SK-N-SH (cell line): Measurements from ENCODE around the gene BMI1. TPM values are rescaled to one million over a fixed set of nuclear protein-coding genes. Genes with fewer than 3 reads are reported as not detected.

Experiments used
- CTCF ChIA-PET: fragments of 300-600, 350-600 bp; formaldehyde crosslinking; extraction: SDS; loops from one replicate; lab custom pipeline; 2021; lab: Yijun Ruan, JAX
- POLR2A ChIA-PET: fragments of 350-600 bp; sonication (Branson Sonifier 250); formaldehyde crosslinking; extraction: SDS; loops from one replicate; lab custom pipeline; 2020; ENCODE audit warnings: antibody characterized with exemption, inconsistent platforms; lab: Yijun Ruan, JAX
- DNase-seq: peaks from one replicate; pipeline ENCODE4 v3.0.0; 2012
- H2AFZ ChIP-seq: fragments of 200-600 bp; sonication (generic); 2 replicates; pipeline ENCODE4 v1.8.1; 2016; ENCODE audit warnings: antibody characterized with exemption, mild to moderate bottlenecking, low read depth
- H3F3A ChIP-seq: fragments of 200-600 bp; sonication (generic); replicated peaks from 2 replicates; pipeline ENCODE3; 2016; ENCODE audit warnings: antibody characterized with exemption, mild to moderate bottlenecking; ENCODE audit not compliant: insufficient read depth
- H3K27ac ChIP-seq, 2 experiments: fragments of 200-500 bp in 1 of 2; fragments of 200-600 bp in 1 of 2; sonication (Bioruptor generic) in 1 of 2; sonication (generic), shearing (Covaris generic) in 1 of 2; 2 replicates each; pipeline versions ENCODE4 v1.5.1 to v1.6.1; 2014 to 2016; ENCODE audit warnings: low read depth in 2 of 2, inconsistent platforms in 1 of 2, low read length in 1 of 2, mild to moderate bottlenecking in 1 of 2, mixed read lengths in 1 of 2
- H3K27me3 ChIP-seq: fragments of 200-600 bp; sonication (generic), shearing (Covaris generic); 2 replicates; pipeline ENCODE4 v1.6.1; 2016; ENCODE audit warnings: mixed run types; ENCODE audit not compliant: insufficient read depth
- H3K36me3 ChIP-seq, 2 experiments: fragments of 200-500 bp in 1 of 2; fragments of 200-600 bp in 1 of 2; sonication (Bioruptor generic) in 1 of 2; sonication (generic) in 1 of 2; replicated peaks in 1 of 2; 2 replicates each; pipeline versions ENCODE3 to v1.5.1; 2014 to 2016; ENCODE audit warnings: low read length in 1 of 2, mild to moderate bottlenecking in 1 of 2; ENCODE audit not compliant: insufficient read depth in 2 of 2, control insufficient read depth in 1 of 2
- H3K4me1 ChIP-seq, 2 experiments: fragments of 200-500 bp in 1 of 2; fragments of 200-600 bp in 1 of 2; sonication (Bioruptor generic) in 1 of 2; sonication (generic), shearing (Covaris generic) in 1 of 2; 2 replicates each; pipeline versions ENCODE4 v1.5.1 to v1.6.1; 2014 to 2016; ENCODE audit warnings: low read depth in 1 of 2, low read length in 1 of 2, mixed run types in 1 of 2; ENCODE audit not compliant: insufficient read depth in 2 of 2, control insufficient read depth in 1 of 2
- H3K4me2 ChIP-seq: fragments of 200-600 bp; sonication (generic), shearing (Covaris generic); 2 replicates; pipeline ENCODE4 v1.6.1; 2017; ENCODE audit warnings: mixed run types
- H3K4me3 ChIP-seq, 2 experiments: fragments of 200-500 bp in 1 of 2; fragments of 200-600 bp in 1 of 2; sonication (Bioruptor generic) in 1 of 2; sonication (generic), shearing (Covaris generic) in 1 of 2; 2 replicates each; pipeline versions ENCODE4 v1.5.1 to v1.8.1; 2014 to 2016; ENCODE audit warnings: low read depth in 2 of 2, inconsistent platforms in 1 of 2, low read length in 1 of 2, mild to moderate bottlenecking in 1 of 2, mixed read lengths in 1 of 2, moderate library complexity in 1 of 2
- H3K79me2 ChIP-seq: fragments of 200-600 bp; sonication (generic); 2 replicates; pipeline ENCODE4 v1.8.1; 2017; ENCODE audit warnings: mild to moderate bottlenecking; ENCODE audit not compliant: insufficient read depth
- H3K9ac ChIP-seq: fragments of 200-600 bp; sonication (generic); 2 replicates; pipeline ENCODE4 v1.6.1; 2017; ENCODE audit warnings: mixed run types
- H3K9me2 ChIP-seq: fragments of 200-600 bp; sonication (generic); 2 replicates; pipeline ENCODE4 v1.6.1; 2017; ENCODE audit warnings: mixed run types
- H3K9me3 ChIP-seq: fragments of 200-600 bp; sonication (generic); 2 replicates; pipeline ENCODE4 v1.6.1; 2017; ENCODE audit warnings: mixed run types, mild to moderate bottlenecking, moderate library complexity
- H4K20me1 ChIP-seq: fragments of 200-600 bp; sonication (generic); 2 replicates; pipeline ENCODE4 v1.6.1; 2017; ENCODE audit warnings: mild to moderate bottlenecking, mixed run types; ENCODE audit not compliant: insufficient read depth
- CHD2 ChIP-seq: fragments of 150-350 bp; IDR thresholded peaks from 2 replicates; pipeline ENCODE4 v1.6.1; 2018; ENCODE audit warnings: low read length; ENCODE audit not compliant: partially characterized antibody
- ELF1 ChIP-seq: IDR thresholded peaks from 2 replicates; pipeline ENCODE4 v1.4.0; 2012
- FOXJ3 ChIP-seq: sonication (generic); formaldehyde crosslinking; IDR thresholded peaks from 2 replicates; pipeline ENCODE4 v1.5.1; 2020; ENCODE audit warnings: mild to moderate bottlenecking, missing genetic modification reagents
- GABPA ChIP-seq: IDR thresholded peaks from 2 replicates; pipeline ENCODE4 v1.4.0; 2012; ENCODE audit warnings: low read depth, mild to moderate bottlenecking
- GATA2 ChIP-seq: sonication (generic); formaldehyde crosslinking; IDR thresholded peaks from 2 replicates; pipeline ENCODE4 v1.5.0; 2020; ENCODE audit warnings: mild to moderate bottlenecking, missing genetic modification reagents
- JUND ChIP-seq: IDR thresholded peaks from 2 replicates; pipeline ENCODE4 v1.4.0; 2012
- MAX ChIP-seq: IDR thresholded peaks from 2 replicates; pipeline ENCODE4 v1.4.0; 2012; ENCODE audit warnings: low read depth
- MEF2A ChIP-seq: IDR thresholded peaks from 2 replicates; pipeline ENCODE4 v1.4.0; 2012; ENCODE audit warnings: low read depth, borderline replicate concordance
- MXI1 ChIP-seq: IDR thresholded peaks from 2 replicates; pipeline ENCODE4 v1.6.1; 2012; ENCODE audit warnings: mild to moderate bottlenecking, low read depth, low read length, improper control_type of control experiment
- NFIC ChIP-seq: IDR thresholded peaks from 2 replicates; pipeline ENCODE4 v1.4.0; 2012; ENCODE audit warnings: borderline replicate concordance
- NRF1 ChIP-seq: IDR thresholded peaks from 2 replicates; pipeline ENCODE4 v1.6.1; 2012; ENCODE audit warnings: low read depth, mild to moderate bottlenecking, low read length
- PBX3 ChIP-seq: IDR thresholded peaks from 2 replicates; pipeline ENCODE4; 2012
- POLR2AphosphoS5 ChIP-seq: IDR thresholded peaks from 2 replicates; pipeline ENCODE4 v1.6.1; 2012; ENCODE audit warnings: low read depth, low read length
- RAD21 ChIP-seq: IDR thresholded peaks from 2 replicates; pipeline ENCODE4 v1.6.1; 2012; ENCODE audit warnings: mild to moderate bottlenecking, low read length
- RCOR1 ChIP-seq: fragments of 150-350 bp; IDR thresholded peaks from 2 replicates; pipeline ENCODE4 v1.6.1; 2017; ENCODE audit warnings: antibody characterized with exemption, low read length
- REST ChIP-seq: IDR thresholded peaks from 2 replicates; pipeline ENCODE4 v1.6.1; 2012; ENCODE audit warnings: mild to moderate bottlenecking, low read depth, low read length, moderate library complexity
- RFX5 ChIP-seq: IDR thresholded peaks from 2 replicates; pipeline ENCODE4 v1.6.1; 2012; ENCODE audit warnings: mild to moderate bottlenecking, improper control_type of control experiment, low read length
- SMC3 ChIP-seq: IDR thresholded peaks from 2 replicates; pipeline ENCODE4 v1.6.1; 2012; ENCODE audit warnings: low read depth, low read length, improper control_type of control experiment
- TAF1 ChIP-seq: IDR thresholded peaks from 2 replicates; pipeline ENCODE4 v1.6.1; 2012; ENCODE audit warnings: low read depth, mild to moderate bottlenecking, low read length, moderate library complexity, borderline replicate concordance
- USF2 ChIP-seq: fragments of 150-350 bp; IDR thresholded peaks from 2 replicates; pipeline ENCODE4 v1.6.1; 2017; ENCODE audit warnings: antibody characterized with exemption, low read length, low read depth, borderline replicate concordance
- YY1 ChIP-seq: IDR thresholded peaks from 2 replicates; pipeline ENCODE4 v1.4.0; 2012; ENCODE audit warnings: low read depth, mild to moderate bottlenecking
- WGBS: methylation state at CpG from one replicate; pipeline ENCODE4 v1.1.6; 2017; ENCODE audit warnings: low lambda C conversion rate; 5-methylcytosine and 5-hydroxymethylcytosine counted together
- polyA plus RNA-seq, 3 experiments: library from polyadenylated mRNA; depleted of rRNA; stranded (reverse); fragments of >200 nt; gene quantifications; 2 replicates each; pipeline ENCODE4 v1.2.3, GENCODE V29; 2012

BMI1 gene
- polyA plus RNA-seq, 1 of the 3 experiments (the other 2 are of a cell fraction) = 15.5 TPM

- DNase-seq = peak; percentile 84
- CTCF ChIA-PET = interaction anchor here (0.6 to 1.7 kb wide), 3 partner anchors 9 to 1222 kb away, joined by 3 read pairs; no protein-coding TSS in a partner anchor
- peak within 1 kb of the TSS; percentile 75 for H2AFZ ChIP-seq
These were observed 24.6 kb downstream of the BMI1 start, which contains the start of gene SPAG6 for GRCh38 chr10:22345301-22346095. Gene SPAG6, plus strand, starts transcription at chr10:22345496. Its CDS starts 116 bp downstream, at chr10:22345612.

GRCh38 chr10:22346096-22346661 lies 25.3 kb downstream of the BMI1 start:
- no peaks in the 10 kb centered on the region for H3K9me3 ChIP-seq
- POLR2A ChIA-PET = no interaction called here
- WGBS = 81% methylated on average over 8 of the region's 8 CpGs
- no peak overlapping the region for H2AFZ ChIP-seq
- no peaks in the 10 kb centered on the region for H3K9me2 ChIP-seq
- H3K9ac ChIP-seq = no peak overlapping the region
- no peaks in the 10 kb centered on the region for H3K79me2 ChIP-seq
- H4K20me1 ChIP-seq = no peaks in the 10 kb centered on the region
- H3K27ac ChIP-seq = no peak overlapping the region
- no peaks in the 10 kb centered on the region for H3F3A ChIP-seq
- H3K36me3 ChIP-seq = no peaks in the 10 kb centered on the region
- TF ChIP-seq RFX5 (no peak), JUND (no peak), POLR2AphosphoS5 (no peak), RCOR1 (no peak), YY1 (no peak), CHD2 (no peak), PBX3 (no peak), MAX (no peak), TAF1 (no peak), MEF2A (no peak), NRF1 (no peak), REST (no peak)
- no peak overlapping the region for H3K4me2 ChIP-seq
- H3K27me3 ChIP-seq = peaks cover 33% of the 10 kb centered on the region
- no peak overlapping the region for H3K4me3 ChIP-seq
- H3K4me1 ChIP-seq = peaks cover 0 to 10% of the 10 kb centered on the region in 2 experiments; a peak in 1 of 4 replicates
- CTCF ChIA-PET = interaction anchor here (0.7 kb wide), 1 partner anchor 1223 kb away, joined by 3 read pairs; no protein-coding TSS in a partner anchor
- no peak for DNase-seq

More at GRCh38 chr10:22345301-22346095, 24.6 kb downstream of the BMI1 start, which contains the start of gene SPAG6:
- TF ChIP-seq SMC3 (no peak), GATA2 (no peak), MAX (0 out of 2 replicates have a peak, but pooled peaks have one; percentile 68), GABPA (peak; percentile 71), FOXJ3 (CRISPR knock-in tag) (no peak), POLR2AphosphoS5 (no peak), USF2 (no peak), ELF1 (no peak), NRF1 (no peak), TAF1 (no peak), RAD21 (0 out of 2 replicates have a peak, but pooled peaks have one; percentile 2), NFIC (no peak), YY1 (no peak), MXI1 (0 out of 2 replicates have a peak, but pooled peaks have one; percentile 19)
- Histone ChIP-seq H3K4me2 (peak within 1 kb of the TSS; percentile 54; the same call in 1 of the 2 replicates), H3K36me3 (no peaks in the 10 kb centered on the region), H3K4me3 (peak within 1 kb of the TSS; percentile 43 to 51), H3K27me3 (peaks cover 33% of the 10 kb centered on the region), H3K27ac (no peak within 1 kb of the TSS), H3K9ac (no peak within 1 kb of the TSS), H3K9me2 (no peaks in the 10 kb centered on the region), H3K4me1 (peaks cover 0 to 11% of the 10 kb centered on the region in 2 experiments; a peak in 1 of 4 replicates), H3K9me3 (no peaks in the 10 kb centered on the region), H3K79me2 (no peaks in the 10 kb centered on the region), H4K20me1 (no peaks in the 10 kb centered on the region), H3F3A (no peaks in the 10 kb centered on the region)
- POLR2A ChIA-PET = interaction anchor here (0.7 to 0.9 kb wide), 2 partner anchors 23 to 30 kb away, joined by 3 read pairs; partner anchors contain the start of gene COMMD3
- 11% methylated on average over 19 of the region's 83 CpGs for WGBS
